Ishikawa (cell line): Measurements from ENCODE around the gene VPS54.

Source experiments
- CEBPB ChIP-seq: IDR thresholded peaks from 2 replicates; pipeline ENCODE4 v1.6.1; 2012
- CREB1 ChIP-seq: IDR thresholded peaks from 2 replicates; pipeline ENCODE4 v1.6.1; 2012; ENCODE audit warnings: low read depth
- EGR1 ChIP-seq: IDR thresholded peaks from 2 replicates; pipeline ENCODE4 v1.6.1; 2012
- EP300 ChIP-seq: IDR thresholded peaks from 2 replicates; pipeline ENCODE4 v1.6.1; 2012; ENCODE audit warnings: borderline replicate concordance
- FOXM1 ChIP-seq: IDR thresholded peaks from 2 replicates; pipeline ENCODE4 v1.6.1; 2012; ENCODE audit warnings: low read depth, borderline replicate concordance
- MAX ChIP-seq: IDR thresholded peaks from 2 replicates; pipeline ENCODE4 v1.6.1; 2012
- NFIC ChIP-seq: IDR thresholded peaks from 2 replicates; pipeline ENCODE4 v1.6.1; 2012
- RAD21 ChIP-seq: IDR thresholded peaks from 2 replicates; pipeline ENCODE4 v1.6.1; 2012; ENCODE audit warnings: low read depth
- REST ChIP-seq: IDR thresholded peaks from 2 replicates; pipeline ENCODE4 v1.6.1; 2012; ENCODE audit warnings: low read depth, mild to moderate bottlenecking
- TAF1 ChIP-seq: IDR thresholded peaks from 2 replicates; pipeline ENCODE4 v1.6.1; 2012; ENCODE audit warnings: low read depth, mild to moderate bottlenecking
- TCF12 ChIP-seq: IDR thresholded peaks from 2 replicates; pipeline ENCODE4 v1.6.1; 2012; ENCODE audit warnings: low read depth
- TEAD4 ChIP-seq: IDR thresholded peaks from 2 replicates; pipeline ENCODE4 v1.6.1; 2012
- YY1 ChIP-seq: IDR thresholded peaks from 2 replicates; pipeline ENCODE4 v1.6.1; 2012; ENCODE audit warnings: low read depth
- ZBTB7A ChIP-seq: IDR thresholded peaks from 2 replicates; pipeline ENCODE4 v1.6.1; 2012; ENCODE audit warnings: low read depth
- TF ChIP-seq, protein P1 (sequence below): IDR thresholded peaks from 2 replicates; pipeline ENCODE4 v1.6.1; 2012

Gene VPS54

GRCh38 chr2:63899639-63900038, 119.6 kb downstream of the VPS54 start:
- TF ChIP-seq FOXM1: no peak
- TF ChIP-seq YY1: no peak
- TF ChIP-seq TAF1: no peak
- TF ChIP-seq MAX: no peak
- TF ChIP-seq NFIC: no peak
- no peak for TF ChIP-seq RAD21

- TF ChIP-seq CEBPB: no peak
- TF ChIP-seq YY1: no peak
- no peak for TF ChIP-seq NFIC
- no peak for TF ChIP-seq TAF1
- no peak for TF ChIP-seq TCF12
- no peak for TF ChIP-seq EGR1
- TF ChIP-seq, protein P1, sequence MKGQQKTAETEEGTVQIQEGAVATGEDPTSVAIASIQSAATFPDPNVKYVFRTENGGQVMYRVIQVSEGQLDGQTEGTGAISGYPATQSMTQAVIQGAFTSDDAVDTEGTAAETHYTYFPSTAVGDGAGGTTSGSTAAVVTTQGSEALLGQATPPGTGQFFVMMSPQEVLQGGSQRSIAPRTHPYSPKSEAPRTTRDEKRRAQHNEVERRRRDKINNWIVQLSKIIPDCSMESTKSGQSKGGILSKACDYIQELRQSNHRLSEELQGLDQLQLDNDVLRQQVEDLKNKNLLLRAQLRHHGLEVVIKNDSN: no peak
- no peak for TF ChIP-seq ZBTB7A
- no peak for TF ChIP-seq FOXM1
Observed at GRCh38 chr2:63898839-63899238, 120.4 kb downstream of the VPS54 start.

GRCh38 chr2:63894167-63894566, 125.1 kb downstream of the VPS54 start:
- TF ChIP-seq YY1: no peak
- no peak for TF ChIP-seq TCF12
- TF ChIP-seq CREB1: no peak
- no peak for TF ChIP-seq MAX
- TF ChIP-seq EGR1: no peak
- TF ChIP-seq FOXM1: no peak
- TF ChIP-seq NFIC: no peak
- TF ChIP-seq RAD21: no peak
- no peak for TF ChIP-seq REST
- TF ChIP-seq ZBTB7A: no peak

DNA sequence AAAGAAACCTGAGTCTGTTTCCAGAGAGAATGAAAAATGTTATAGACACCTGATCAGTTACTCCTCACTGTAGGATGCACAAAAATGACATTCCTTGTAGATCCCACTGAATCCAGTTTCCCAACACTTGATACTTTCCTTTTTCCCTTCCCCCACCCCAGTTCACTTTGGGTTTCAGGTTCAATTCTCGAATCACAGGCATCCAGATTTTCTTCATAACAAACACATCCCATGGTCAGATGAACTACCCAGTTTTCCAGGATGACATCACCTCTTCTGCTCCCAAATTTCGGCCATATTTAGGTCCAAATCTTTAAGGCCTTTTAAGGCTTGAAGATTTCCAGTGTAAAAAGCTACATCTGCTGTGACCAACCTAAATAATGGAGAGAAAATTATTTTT, 126.1 kb downstream of the VPS54 start:
- TF ChIP-seq FOXM1 (no peak), MAX (no peak), RAD21 (no peak)

GRCh38 chr2:63891488-63892030, 127.7 kb downstream of the VPS54 start:
- TF ChIP-seq TCF12 (no peak), CREB1 (no peak), YY1 (no peak), NFIC (no peak), CEBPB (no peak), EP300 (no peak), TEAD4 (no peak), TAF1 (no peak), RAD21 (no peak), REST (no peak), FOXM1 (no peak), ZBTB7A (no peak), MAX (no peak), EGR1 (no peak)
- TF ChIP-seq, protein P1: no peak

GRCh38 chr2:63890678-63891077, 128.6 kb downstream of the VPS54 start:
- TF ChIP-seq FOXM1 (no peak), REST (no peak), CEBPB (no peak), RAD21 (no peak), NFIC (no peak), EP300 (no peak), CREB1 (no peak), YY1 (no peak), MAX (no peak), ZBTB7A (no peak), EGR1 (no peak), TAF1 (no peak), TEAD4 (no peak), TCF12 (no peak)
- TF ChIP-seq, protein P1: no peak
